Retinal pigment epithelial cell (primary cell): ENCODE data around the gene PLEKHA7.

Experiments
- DNase-seq: peaks from one replicate; pipeline ENCODE4 v3.0.0-alpha.2; 2010; ENCODE audit warnings: low read depth
- H3K4me3 ChIP-seq: 2 replicates; pipeline ENCODE4 v1.5.1; 2011; ENCODE audit warnings: mild to moderate bottlenecking, low read length, control low read depth, moderate library complexity
- CTCF ChIP-seq: conservative IDR thresholded peaks from 2 replicates; pipeline ENCODE4 v1.5.1; 2011; ENCODE audit warnings: low read depth, low read length, control low read depth, inconsistent platforms

The PLEKHA7 gene

GRCh38 chr11:16796311-16796710, 217.9 kb downstream of the PLEKHA7 start:
- H3K4me3 ChIP-seq, result no peak overlapping the region
- no peak for DNase-seq
- no peak for TF ChIP-seq CTCF

- no peak for DNase-seq
- H3K4me3 ChIP-seq, result no peak overlapping the region
- no peak for TF ChIP-seq CTCF
Observed at GRCh38 chr11:16795146-16795545, 219.1 kb downstream of the PLEKHA7 start.

- DNase-seq, result no peak
- no peak for TF ChIP-seq CTCF
- H3K4me3 ChIP-seq, result no peak overlapping the region
Observed at GRCh38 chr11:16794047-16794818, 220.0 kb downstream of the PLEKHA7 start.

GRCh38 chr11:16793511-16793910, 220.7 kb downstream of the PLEKHA7 start:
- no peak for TF ChIP-seq CTCF
- DNase-seq, result no peak
- no peak overlapping the region for H3K4me3 ChIP-seq

- TF ChIP-seq CTCF, result no peak
- no peak overlapping the region for H3K4me3 ChIP-seq
- DNase-seq, result no peak
Observed at GRCh38 chr11:16793009-16793408, 221.2 kb downstream of the PLEKHA7 start.

- no peak for TF ChIP-seq CTCF
- DNase-seq, result no peak
Observed at GRCh38 chr11:16792426-16792825, 221.8 kb downstream of the PLEKHA7 start.

More at GRCh38 chr11:16792426-16792825, 221.8 kb downstream of the PLEKHA7 start:
- H3K4me3 ChIP-seq, result no peak overlapping the region
